ENCODE results near the gene OR5B17. TPM values are rescaled to one million over a fixed set of nuclear protein-coding genes. Genes with fewer than 3 reads are reported as not detected.

Gene OR5B17
- total and polyA plus RNA-seq, 12 donors, result not detected

- H3K4me3 ChIP-seq, result no peak overlapping the region
- DNase-seq, result no peak
- no peaks in the 10 kb centered on the region for H3K36me3 ChIP-seq (replicated peaks in 1 of 2)
- H3K4me1 ChIP-seq (replicated peaks in 1 of 2), result no peaks in the 10 kb centered on the region
- no peaks in the 10 kb centered on the region for H3K27me3 ChIP-seq
- TF ChIP-seq, protein P1, sequence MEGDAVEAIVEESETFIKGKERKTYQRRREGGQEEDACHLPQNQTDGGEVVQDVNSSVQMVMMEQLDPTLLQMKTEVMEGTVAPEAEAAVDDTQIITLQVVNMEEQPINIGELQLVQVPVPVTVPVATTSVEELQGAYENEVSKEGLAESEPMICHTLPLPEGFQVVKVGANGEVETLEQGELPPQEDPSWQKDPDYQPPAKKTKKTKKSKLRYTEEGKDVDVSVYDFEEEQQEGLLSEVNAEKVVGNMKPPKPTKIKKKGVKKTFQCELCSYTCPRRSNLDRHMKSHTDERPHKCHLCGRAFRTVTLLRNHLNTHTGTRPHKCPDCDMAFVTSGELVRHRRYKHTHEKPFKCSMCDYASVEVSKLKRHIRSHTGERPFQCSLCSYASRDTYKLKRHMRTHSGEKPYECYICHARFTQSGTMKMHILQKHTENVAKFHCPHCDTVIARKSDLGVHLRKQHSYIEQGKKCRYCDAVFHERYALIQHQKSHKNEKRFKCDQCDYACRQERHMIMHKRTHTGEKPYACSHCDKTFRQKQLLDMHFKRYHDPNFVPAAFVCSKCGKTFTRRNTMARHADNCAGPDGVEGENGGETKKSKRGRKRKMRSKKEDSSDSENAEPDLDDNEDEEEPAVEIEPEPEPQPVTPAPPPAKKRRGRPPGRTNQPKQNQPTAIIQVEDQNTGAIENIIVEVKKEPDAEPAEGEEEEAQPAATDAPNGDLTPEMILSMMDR (IDR thresholded peaks at IDR 0.05), result no peak
- TF ChIP-seq POLR2A (IDR thresholded peaks at IDR 0.05), result no peak
- H3K9me3 ChIP-seq (replicated peaks in 1 of 3), result no peaks in the 10 kb centered on the region
- H3K27ac ChIP-seq, result peak overlapping the region in 1 of 5 donors; percentile 22
- 20 to 44% (median 36%) methylated on average over 3 of the region's 3 CpGs for WGBS, 4 donors
- intact Hi-C loops (cut with DNase I), result no loop called here
These were observed 40.3 kb downstream of the OR5B17 start for GRCh38 chr11:58318532-58318931.

- no peaks in the 10 kb centered on the region for H3K36me3 ChIP-seq (replicated peaks in 1 of 2)
- H3K4me1 ChIP-seq (replicated peaks in 1 of 2), result no peaks in the 10 kb centered on the region
- no peak overlapping the region for H3K27ac ChIP-seq
- WGBS, 4 donors, result 54 to 66% (median 64%) methylated on average over 2 of the region's 2 CpGs
- no peak for TF ChIP-seq POLR2A (IDR thresholded peaks at IDR 0.05)
- TF ChIP-seq, protein P1 (IDR thresholded peaks at IDR 0.05), result no peak
- H3K27me3 ChIP-seq, result no peaks in the 10 kb centered on the region
- intact Hi-C loops (cut with DNase I), result no loop called here
- H3K9me3 ChIP-seq (replicated peaks in 1 of 3), result no peaks in the 10 kb centered on the region
- H3K4me3 ChIP-seq, result no peak overlapping the region
- no peak for DNase-seq
These were observed 42.7 kb downstream of the OR5B17 start for GRCh38 chr11:58316142-58316541.

Other genes with a start within 250 kb of the OR5B17 start
- not detected for gene OR9I1, start 233.5 kb downstream of the OR5B17 start, total RNA-seq
- not detected for gene OR9I1, start 233.5 kb downstream of the OR5B17 start, polyA plus RNA-seq
- gene OR9Q2, start 170.0 kb downstream of the OR5B17 start, total RNA-seq, result not detected
- gene OR9Q2, start 170.0 kb downstream of the OR5B17 start, polyA plus RNA-seq, result not detected
- gene OR1S2, start 154.9 kb downstream of the OR5B17 start, total RNA-seq, result not detected
- gene OR1S2, start 154.9 kb downstream of the OR5B17 start, polyA plus RNA-seq, result not detected
- not detected for gene OR1S1, start 146.3 kb downstream of the OR5B17 start, total RNA-seq
- gene OR1S1, start 146.3 kb downstream of the OR5B17 start, polyA plus RNA-seq, result not detected
- gene OR10Q1, start 130.2 kb downstream of the OR5B17 start, total RNA-seq, result not detected
- gene OR10Q1, start 130.2 kb downstream of the OR5B17 start, polyA plus RNA-seq, result not detected
- not detected for gene OR10W1, start 90.8 kb downstream of the OR5B17 start, total RNA-seq
- gene OR10W1, start 90.8 kb downstream of the OR5B17 start, polyA plus RNA-seq, result not detected
- gene OR5B3, start 47.8 kb upstream of the OR5B17 start, total RNA-seq, result not detected
- not detected for gene OR5B3, start 47.8 kb upstream of the OR5B17 start, polyA plus RNA-seq
- not detected for gene OR5B2, start 69.1 kb upstream of the OR5B17 start, total RNA-seq
- gene OR5B2, start 69.1 kb upstream of the OR5B17 start, polyA plus RNA-seq, result not detected
- gene OR5B12, start 83.2 kb upstream of the OR5B17 start, total RNA-seq, result not detected
- not detected for gene OR5B12, start 83.2 kb upstream of the OR5B17 start, polyA plus RNA-seq
- not detected for gene OR5B21, start 149.0 kb upstream of the OR5B17 start, total RNA-seq
- gene OR5B21, start 149.0 kb upstream of the OR5B17 start, polyA plus RNA-seq, result not detected
- 10 to 100 TPM in 4 of 9 donors, 1 to 10 TPM in 5; 3.1 to 15.1 (median 9.7) TPM for gene LPXN, start 216.8 kb upstream of the OR5B17 start, total RNA-seq
- gene LPXN, start 216.8 kb upstream of the OR5B17 start, polyA plus RNA-seq, result 10 to 100 TPM in 2 of 3 donors, 1 to 10 TPM in 1; 9.5 to 24.5 (median 11.3) TPM
- 10 to 100 TPM; 39.4 to 54.2 (median 50.2) TPM for gene ZFP91, start 220.0 kb upstream of the OR5B17 start, total RNA-seq
- 10 to 100 TPM in 2 of 3 donors, 1 to 10 TPM in 1; 6.6 to 58.1 (median 13.8) TPM for gene ZFP91, start 220.0 kb upstream of the OR5B17 start, polyA plus RNA-seq

Measured in adrenal gland (tissue), 12 donors.